GM23338 (cell line): ENCODE results near the gene ZBTB1. TPM values are rescaled to one million over a fixed set of nuclear protein-coding genes. Genes with fewer than 3 reads are reported as not detected.
A peak's percentile ranks its signal among the peaks of the same experiment; 100 is the strongest.

Experiments
- ATAC-seq: fragments of 200-7000 bp; cut with Tn5 transposase; 3 replicates; pipeline ENCODE4 v1.9.1; 2020
- DNase-seq: peaks from one replicate; pipeline ENCODE4 v3.0.0-alpha.2; 2015; ENCODE audit warnings: low spot score
- H2AFZ ChIP-seq: fragments of 200-600 bp; sonication (generic); 2 replicates; pipeline ENCODE4 v1.8.0; 2016; ENCODE audit warnings: antibody characterized with exemption, mild to moderate bottlenecking, moderate library complexity
- H3F3A ChIP-seq: fragments of 200-600 bp; sonication (generic); replicated peaks from 2 replicates; pipeline ENCODE4 v1.8.0; 2017; ENCODE audit warnings: antibody characterized with exemption, mixed run types, low read depth
- H3K27ac ChIP-seq: fragments of 200-600 bp; sonication (generic); 2 replicates; pipeline ENCODE4 v1.6.1; 2016; ENCODE audit warnings: low read depth
- H3K27me3 ChIP-seq: fragments of 200-600 bp; sonication (generic); 2 replicates; pipeline ENCODE4 v1.8.0; 2016; ENCODE audit warnings: mild to moderate bottlenecking, mixed run types, moderate library complexity; ENCODE audit not compliant: insufficient read depth
- H3K36me3 ChIP-seq: fragments of 200-600 bp; sonication (generic); 2 replicates; pipeline ENCODE4 v1.8.0; 2016; ENCODE audit warnings: mild to moderate bottlenecking; ENCODE audit not compliant: insufficient read depth
- H3K4me1 ChIP-seq: fragments of 200-600 bp; sonication (generic); 2 replicates; pipeline ENCODE4 v1.8.0; 2016; ENCODE audit warnings: mild to moderate bottlenecking, moderate library complexity; ENCODE audit not compliant: insufficient read depth
- H3K4me2 ChIP-seq: fragments of 200-600 bp; sonication (generic); 2 replicates; pipeline ENCODE4 v1.7.1; 2017; ENCODE audit warnings: mixed run types
- H3K4me3 ChIP-seq: fragments of 200-600 bp; sonication (generic); 2 replicates; pipeline ENCODE4 v1.6.1; 2016; ENCODE audit warnings: mixed run types
- H3K79me2 ChIP-seq: fragments of 200-600 bp; sonication (generic); replicated peaks from 2 replicates; pipeline ENCODE4 v1.8.0; 2017; ENCODE audit warnings: mild to moderate bottlenecking; ENCODE audit not compliant: insufficient read depth
- H3K9me2 ChIP-seq: fragments of 200-600 bp; sonication (generic); 2 replicates; pipeline ENCODE4 v1.8.0; 2017; ENCODE audit not compliant: insufficient read depth
- H4K20me1 ChIP-seq: fragments of 200-600 bp; sonication (generic); replicated peaks from 2 replicates; pipeline ENCODE4 v1.8.0; 2017; ENCODE audit warnings: mild to moderate bottlenecking; ENCODE audit not compliant: insufficient read depth
- H3K27ac Mint-ChIP-seq: 2 replicates; pipeline ENCODE4 v1.8.0; 2020; ENCODE audit warnings: inconsistent platforms, mild to moderate bottlenecking, moderate library complexity, mixed read lengths
- H3K27me3 Mint-ChIP-seq: 3 replicates; pipeline ENCODE4 v1.8.0; 2022; ENCODE audit warnings: low read depth, mild to moderate bottlenecking, moderate library complexity, mixed read lengths, inconsistent platforms; ENCODE audit not compliant: insufficient read depth, poor library complexity
- H3K36me3 Mint-ChIP-seq: 3 replicates; pipeline ENCODE4 v1.8.0; 2021; ENCODE audit warnings: low read depth, mild to moderate bottlenecking, inconsistent platforms, moderate library complexity, mixed read lengths
- H3K4me1 Mint-ChIP-seq: 3 replicates; pipeline ENCODE4 v1.8.0; 2020; ENCODE audit warnings: mild to moderate bottlenecking, inconsistent platforms, mixed read lengths
- H3K4me3 Mint-ChIP-seq: 3 replicates; pipeline ENCODE4 v1.8.0; 2021; ENCODE audit warnings: moderate library complexity, mild to moderate bottlenecking, inconsistent platforms, mixed read lengths
- H3K9me3 Mint-ChIP-seq: 3 replicates; pipeline ENCODE4 v1.8.0; 2020; ENCODE audit warnings: moderate library complexity, mild to moderate bottlenecking, inconsistent platforms, mixed read lengths
- CREB1 ChIP-seq: fragments of 250-450 bp; sonication (Bioruptor Pico); IDR thresholded peaks from 2 replicates; pipeline ENCODE4 v1.5.0; 2020; ENCODE audit warnings: low read depth, mild to moderate bottlenecking, moderate library complexity
- CTCF ChIP-seq, 2 experiments: fragments of 200-600 bp in 1 of 2; sonication (generic) in 1 of 2; conservative IDR thresholded peaks; 2 replicates each; pipeline versions ENCODE4 v1.5.1 to v1.6.1; 2016 to 2017; ENCODE audit warnings: antibody characterized with exemption in 2 of 2, low read depth in 2 of 2, mild to moderate bottlenecking in 2 of 2, moderate library complexity in 1 of 2
- ETS1 ChIP-seq: IDR thresholded peaks from 2 replicates; pipeline ENCODE4 v1.6.1; 2016; ENCODE audit warnings: antibody characterized with exemption
- EZH2 ChIP-seq: fragments of 200-600 bp; sonication (generic); IDR thresholded peaks from one replicate; pipeline ENCODE4 v1.8.0; 2017; ENCODE audit warnings: antibody characterized with exemption, mild to moderate bottlenecking, low read depth; ENCODE audit not compliant: unreplicated experiment
- EZH2phosphoT487 ChIP-seq: fragments of 200-600 bp; sonication (generic); IDR thresholded peaks from one replicate; pipeline ENCODE4 v1.8.1; 2018; ENCODE audit warnings: antibody characterized with exemption; ENCODE audit not compliant: unreplicated experiment
- POLR2AphosphoS5 ChIP-seq: IDR thresholded peaks from 2 replicates; pipeline ENCODE4 v1.6.1; 2016; ENCODE audit warnings: antibody characterized with exemption, low read depth
- STAT1 ChIP-seq: IDR thresholded peaks from one replicate; pipeline ENCODE4 v1.6.1; 2016; ENCODE audit warnings: antibody characterized with exemption; ENCODE audit not compliant: unreplicated experiment
- ZNF462 ChIP-seq: fragments of 250-450 bp; sonication (Bioruptor Pico); IDR thresholded peaks from 2 replicates; pipeline ENCODE4 v1.5.0; 2020; ENCODE audit warnings: mild to moderate bottlenecking, moderate library complexity
- polyA plus RNA-seq: library from polyadenylated mRNA; unstranded; fragments of >200 nt; fragmentation: Nextera tagmentation; extraction: Ambion mirVana; gene quantifications from 2 replicates; pipeline ENCODE4 v1.2.1, GENCODE V29; 2016
- total RNA-seq: library from RNA; depleted of rRNA; stranded (reverse); fragments of >200 nt; shearing (Covaris generic); gene quantifications from 2 replicates; pipeline ENCODE4 v1.2.3, GENCODE V29; 2014

ZBTB1 gene
- total and polyA plus RNA-seq, 2 experiments from 2014 or later, result 11.2 to 33.0 TPM

GRCh38 chr14:64504897-64505794 is 576 bp downstream of the ZBTB1 start:
- no peaks in the 10 kb centered on the region for H3K9me2 ChIP-seq
- H3K4me1 Mint-ChIP-seq, result peaks cover 55% of the 10 kb centered on the region
- H3K27me3 Mint-ChIP-seq, result peaks cover 15% of the 10 kb centered on the region
- peak overlapping the region; percentile 100 for H3K27ac Mint-ChIP-seq
- peaks cover 77% of the 10 kb centered on the region for H3K79me2 ChIP-seq
- peak overlapping the region; percentile 76 for H3K4me3 ChIP-seq
- peak overlapping the region; percentile 100 for H3K27ac ChIP-seq
- peak overlapping the region; percentile 90 for H3K4me3 Mint-ChIP-seq
- H3K36me3 Mint-ChIP-seq, result peaks cover 3% of the 10 kb centered on the region; the same call in 1 of the 3 replicates
- no peaks in the 10 kb centered on the region for H3K27me3 ChIP-seq
- no peaks in the 10 kb centered on the region for H3K36me3 ChIP-seq
- H3K4me1 ChIP-seq, result peaks cover 51% of the 10 kb centered on the region
- no peak overlapping the region; the same call in 1 of the 2 replicates for H2AFZ ChIP-seq
- peaks cover 10% of the 10 kb centered on the region; the same call in 1 of the 2 replicates for H4K20me1 ChIP-seq
- H3K9me3 Mint-ChIP-seq, result no peaks in the 10 kb centered on the region
- peak; percentile 33 for ATAC-seq
- peaks cover 12% of the 10 kb centered on the region; the same call in 1 of the 2 replicates for H3F3A ChIP-seq
- peak; percentile 2 for TF ChIP-seq POLR2AphosphoS5
- no peak for TF ChIP-seq ETS1
- peak; percentile 95 for DNase-seq
- peak overlapping the region; percentile 86 for H3K4me2 ChIP-seq

- no peaks in the 10 kb centered on the region for H3K9me2 ChIP-seq
- H3K4me1 ChIP-seq, result peaks cover 61% of the 10 kb centered on the region
- Mint-ChIP-seq H3K4me1 (peaks cover 65% of the 10 kb centered on the region), H3K27me3 (peaks cover 12% of the 10 kb centered on the region), H3K9me3 (no peaks in the 10 kb centered on the region), H3K36me3 (peaks cover 3% of the 10 kb centered on the region; the same call in 1 of the 3 replicates), H3K27ac (no peak overlapping the region), H3K4me3 (peak overlapping the region; percentile 90)
- no peak overlapping the region for H2AFZ ChIP-seq
- peak overlapping the region; percentile 86 for H3K4me2 ChIP-seq
- no peak for TF ChIP-seq EZH2
- no peak for TF ChIP-seq EZH2phosphoT487
- no peak for TF ChIP-seq CREB1
- no peak for TF ChIP-seq ZNF462
- TF ChIP-seq CTCF (conservative IDR thresholded peaks at IDR 0.05; ENCODE audit: low read depth in 2 of 2), result no peak
- TF ChIP-seq STAT1, result no peak
- TF ChIP-seq ETS1, result no peak
- peaks cover 12% of the 10 kb centered on the region; the same call in 1 of the 2 replicates for H3F3A ChIP-seq
- peaks cover 10% of the 10 kb centered on the region; the same call in 1 of the 2 replicates for H4K20me1 ChIP-seq
- H3K79me2 ChIP-seq, result peaks cover 79% of the 10 kb centered on the region
- H3K27ac ChIP-seq, result no peak overlapping the region
- DNase-seq, result no peak
- ATAC-seq, result no peak
- no peaks in the 10 kb centered on the region for H3K27me3 ChIP-seq
- no peaks in the 10 kb centered on the region for H3K36me3 ChIP-seq
- H3K4me3 ChIP-seq, result peak overlapping the region; percentile 76; the same call in 1 of the 2 replicates
Observed at GRCh38 chr14:64506721-64507120, 2.2 kb downstream of the ZBTB1 start.
